HG03039 (cell line): ENCODE results near the gene TNRC6B.
"Not testable (repeated sequence)": the region's sequence is repeated elsewhere in the genome, so short reads cannot be mapped to it uniquely, and the experiment has no call there.

Experiments
- ATAC-seq: cut with Tn5 transposase; IDR thresholded peaks from one replicate; pipeline ENCODE4 v1.9.1; 2021; ENCODE audit warnings: mild to moderate bottlenecking, moderate library complexity; ENCODE audit not compliant: unreplicated experiment

TNRC6B gene

GRCh38 chr22:40183029-40183581, 5.4 kb downstream of the TNRC6B start:
- ATAC-seq, result no peak

- not testable (repeated sequence) for ATAC-seq
Observed at GRCh38 chr22:40183603-40184002, 5.9 kb downstream of the TNRC6B start.

- no peak for ATAC-seq
Observed at GRCh38 chr22:40187389-40187788, 9.7 kb downstream of the TNRC6B start.

GRCh38 chr22:40189997-40190396, 12.3 kb downstream of the TNRC6B start:
- no peak for ATAC-seq

DNA sequence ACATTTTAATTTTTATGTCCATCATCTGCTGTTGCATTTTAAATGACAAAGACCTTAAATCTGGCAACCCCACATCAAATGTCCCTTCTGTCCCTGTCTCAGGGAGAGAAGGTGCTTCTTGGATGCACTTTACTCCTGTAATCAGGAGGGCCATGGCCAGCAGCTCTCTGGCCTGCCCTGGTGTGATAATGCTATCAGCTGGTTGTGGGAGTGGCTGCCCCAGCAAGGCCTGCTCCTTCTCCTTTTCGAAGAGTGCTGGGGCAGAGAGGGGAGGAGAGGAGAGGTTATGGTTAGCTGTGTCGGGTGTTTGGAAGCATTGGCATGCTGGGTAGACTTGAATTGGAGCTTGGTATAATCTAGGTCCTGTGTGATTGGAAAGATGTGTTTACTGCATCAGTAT, 12.8 kb downstream of the TNRC6B start:
- ATAC-seq, result no peak

DNA sequence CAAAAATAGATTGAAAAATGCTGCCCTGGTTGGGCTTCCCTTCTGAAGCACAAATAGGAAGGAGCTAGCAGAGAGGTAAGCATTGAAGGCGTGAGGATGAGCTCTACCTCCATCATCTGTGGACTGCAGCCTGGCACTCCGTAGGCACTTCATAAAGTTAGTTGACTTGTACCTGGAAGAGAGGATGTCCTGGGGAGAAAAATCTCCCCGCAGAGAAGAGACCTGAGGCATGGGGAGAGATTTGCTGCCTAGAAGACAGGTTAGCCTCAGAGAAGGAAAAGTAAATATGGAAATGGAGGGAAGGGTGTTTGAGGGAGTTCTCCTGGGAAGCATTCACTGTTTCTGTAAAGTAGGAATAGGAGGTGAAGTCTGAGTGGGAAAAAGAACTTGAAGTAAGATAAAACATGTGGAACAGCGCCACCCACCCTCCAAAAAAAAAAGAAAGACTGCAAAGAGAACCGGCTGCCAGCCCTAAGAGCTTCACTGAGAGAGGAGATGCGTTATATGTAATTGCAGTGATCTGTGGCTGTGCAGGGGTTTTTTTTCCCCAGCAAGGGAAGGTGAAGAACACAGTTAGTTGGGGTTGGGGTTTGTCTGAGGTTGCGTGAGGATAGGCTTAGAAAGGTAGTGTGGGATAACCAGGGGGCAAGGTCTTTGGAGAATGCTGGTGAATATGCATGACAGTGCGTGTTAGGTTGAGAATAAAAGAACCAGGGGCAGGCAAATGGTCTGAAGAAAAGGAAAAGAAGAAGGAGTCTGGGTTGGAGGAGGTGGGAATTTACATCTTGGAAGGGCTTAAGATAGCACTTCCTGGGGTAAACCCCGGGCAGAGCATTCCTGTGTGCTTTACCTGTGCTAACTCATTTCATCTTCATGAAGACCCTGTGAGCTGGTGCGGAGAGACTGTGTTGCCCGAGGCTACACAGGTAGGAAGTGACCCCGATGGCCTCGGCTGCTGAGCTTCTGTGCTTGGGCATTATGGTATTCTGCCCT, 16.0 kb downstream of the TNRC6B start:
- no peak for ATAC-seq

DNA sequence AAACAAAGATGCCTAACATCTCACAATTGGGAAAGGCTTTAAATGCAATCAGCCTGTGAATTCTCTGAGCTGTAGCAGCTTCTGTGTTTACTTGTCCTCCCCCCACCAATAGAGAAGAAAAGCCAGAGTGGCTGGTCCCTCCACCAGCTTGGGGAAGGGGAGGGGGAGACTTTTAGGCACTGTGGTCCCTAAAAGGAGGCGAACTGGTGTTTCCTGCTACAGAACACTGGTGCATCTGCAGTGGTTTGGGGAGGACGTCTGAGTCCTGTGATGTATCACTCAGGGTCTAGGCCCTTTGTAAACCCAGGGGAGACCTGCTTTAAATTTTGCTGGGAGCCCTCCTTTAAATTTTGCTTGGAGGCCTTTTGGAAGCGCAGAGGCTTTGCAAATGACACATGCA, 16.9 kb downstream of the TNRC6B start:
- no peak for ATAC-seq

DNA sequence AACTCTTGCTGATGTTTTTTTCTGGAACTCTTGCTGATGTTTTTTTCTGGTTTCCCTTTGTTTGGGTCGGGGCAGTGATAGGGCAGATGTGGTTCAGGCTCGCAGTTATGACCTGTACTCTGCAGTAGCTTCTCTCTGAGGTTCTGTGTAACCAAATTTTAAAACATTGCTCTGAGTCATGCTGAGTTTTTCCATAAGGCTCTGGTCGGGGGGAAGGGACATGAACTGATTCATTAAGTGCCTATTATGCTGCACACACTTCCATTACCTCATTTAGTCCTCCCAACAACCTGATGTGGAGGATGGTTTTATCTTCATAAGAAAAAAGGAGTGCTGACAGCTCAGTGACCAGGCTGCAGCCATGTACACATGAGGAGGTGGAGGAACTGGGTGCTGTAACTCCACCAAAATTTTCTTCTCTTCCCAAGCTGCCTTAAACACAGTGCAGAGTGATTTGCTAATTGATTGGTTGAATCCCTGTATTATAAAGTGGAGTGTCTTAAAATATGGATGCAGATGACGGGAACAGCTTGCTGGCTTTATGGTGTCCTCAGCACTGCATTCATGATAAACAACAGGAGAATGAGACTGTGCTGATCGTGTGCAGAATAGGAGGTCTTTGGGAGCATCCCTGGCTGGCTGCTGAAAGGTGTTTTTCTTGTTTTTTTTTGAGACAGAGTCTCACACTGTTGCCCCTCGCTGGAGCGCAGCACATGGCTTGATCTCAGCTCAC, 19.1 kb downstream of the TNRC6B start:
- ATAC-seq, result no peak

DNA sequence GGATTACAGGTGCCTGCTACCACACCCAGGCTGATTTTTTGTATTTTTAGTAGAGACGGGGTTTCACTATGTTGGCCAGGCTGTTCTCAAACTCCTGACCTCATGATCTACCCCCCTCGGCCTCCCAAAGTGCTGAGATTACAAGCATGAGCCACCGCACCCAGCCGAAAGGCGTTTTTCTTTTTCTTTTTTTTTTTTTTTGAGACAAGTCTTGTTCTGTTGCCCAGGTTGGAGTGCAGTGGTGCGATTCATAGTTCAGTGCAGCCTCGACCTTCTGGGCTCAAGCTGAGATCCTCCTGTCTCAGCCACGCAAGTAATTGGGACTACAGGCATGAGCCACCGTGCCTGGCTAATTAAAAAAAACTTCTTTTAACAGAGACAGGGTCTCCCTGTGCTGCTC, 19.7 kb downstream of the TNRC6B start:
- ATAC-seq, result not testable (repeated sequence)

GRCh38 chr22:40198733-40199132, 21.0 kb downstream of the TNRC6B start:
- no peak for ATAC-seq

DNA sequence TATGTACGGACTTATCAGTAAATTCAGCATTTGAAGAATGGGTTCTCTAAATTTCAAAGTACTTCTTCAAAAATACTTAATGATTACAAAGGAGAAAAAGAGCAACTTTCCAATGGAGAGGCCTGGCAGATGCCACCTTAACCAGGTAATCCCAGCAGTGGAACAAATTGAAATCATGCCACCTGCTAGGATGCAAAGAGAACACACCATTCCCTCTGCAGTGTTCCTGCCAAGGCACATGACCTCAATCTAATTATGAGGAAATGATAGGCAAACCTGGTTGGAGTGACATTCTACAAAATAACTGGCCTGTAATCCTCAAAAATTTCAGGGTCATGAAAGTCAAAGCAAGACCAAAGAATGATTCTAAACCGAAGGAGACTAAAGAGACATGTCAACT, 21.5 kb downstream of the TNRC6B start:
- ATAC-seq, result no peak

GRCh38 chr22:40199852-40200251, 22.1 kb downstream of the TNRC6B start:
- no peak for ATAC-seq

- ATAC-seq, result no peak
Observed at GRCh38 chr22:40200795-40201530, 23.2 kb downstream of the TNRC6B start.

- no peak for ATAC-seq
Observed at GRCh38 chr22:40202225-40202944, 24.7 kb downstream of the TNRC6B start.

- ATAC-seq, result no peak
Observed at GRCh38 chr22:40203572-40203971, 25.8 kb downstream of the TNRC6B start.

DNA sequence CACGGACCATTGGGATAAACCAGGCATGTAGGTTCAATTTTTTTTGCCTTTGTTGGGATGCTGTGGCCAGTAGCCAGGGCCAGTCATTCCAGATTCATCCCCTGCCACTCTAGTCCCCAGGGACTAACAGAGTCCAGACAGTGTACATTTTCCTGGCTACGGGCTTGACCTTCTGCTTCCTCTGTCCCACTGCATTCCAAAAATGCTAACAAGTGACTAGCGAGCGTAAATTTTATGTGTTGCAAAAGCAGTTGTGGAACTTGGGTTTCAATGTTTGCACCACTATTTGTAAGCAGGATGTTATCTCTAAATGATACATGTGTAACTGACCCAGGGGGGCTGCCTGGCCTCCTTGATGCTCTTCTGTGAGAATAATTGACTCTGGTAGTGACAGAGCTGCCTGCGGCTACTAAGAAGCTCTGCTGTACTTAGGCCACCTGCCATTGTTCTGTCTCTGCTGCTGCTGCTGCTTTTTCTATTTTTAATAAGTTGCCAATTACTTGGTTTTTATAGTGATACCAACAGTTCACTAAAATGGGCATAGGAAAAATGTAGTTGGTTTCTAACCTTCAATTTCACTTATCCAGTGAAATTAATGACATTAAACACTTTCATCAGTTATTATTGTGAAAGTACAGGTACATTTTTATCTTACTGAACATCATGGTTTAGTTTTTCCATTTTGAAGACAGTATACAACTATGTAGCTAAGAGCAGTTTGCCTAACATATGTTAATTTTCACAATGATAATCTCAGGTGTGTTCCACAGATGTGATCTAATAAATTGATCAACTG, 26.8 kb downstream of the TNRC6B start:
- no peak for ATAC-seq

- ATAC-seq, result no peak
Observed at GRCh38 chr22:40206561-40206960, 28.8 kb downstream of the TNRC6B start.

GRCh38 chr22:40210818-40211217, 33.1 kb downstream of the TNRC6B start:
- no peak for ATAC-seq

DNA sequence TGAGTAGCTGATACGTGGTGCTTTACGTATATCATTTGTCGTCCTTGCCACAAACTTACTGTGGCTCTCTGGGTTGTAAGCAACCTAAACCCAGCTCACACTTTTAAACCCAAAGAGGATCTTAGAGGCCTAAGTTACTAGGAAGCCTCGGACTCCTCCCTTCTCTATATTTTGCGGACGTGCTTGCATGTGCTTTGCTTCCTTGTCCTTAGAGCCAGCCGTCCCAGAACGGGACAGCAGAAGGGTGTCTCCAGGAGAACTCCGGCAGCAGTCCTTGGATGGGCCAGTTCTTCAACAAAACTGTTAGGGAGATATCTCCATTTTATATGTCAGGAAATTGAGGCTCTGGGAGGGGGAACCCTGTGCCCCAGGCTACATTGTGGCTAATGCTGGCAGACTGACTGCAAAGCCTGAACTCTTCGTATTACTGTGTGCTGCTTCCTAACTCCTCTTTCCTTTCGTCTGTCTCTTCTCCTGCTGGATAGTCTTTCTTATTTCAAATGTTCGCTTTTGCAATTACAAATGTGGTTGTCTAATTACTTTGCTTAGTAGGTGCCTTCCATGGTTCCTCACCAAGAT, 33.8 kb downstream of the TNRC6B start:
- no peak for ATAC-seq
